Measurements from ENCODE around the gene FBXO22.
A peak's percentile ranks its signal among the peaks of the same experiment; 100 is the strongest.
"Not testable (repeated sequence)": the region's sequence is repeated elsewhere in the genome, so short reads cannot be mapped to it uniquely, and the experiment has no call there.

The FBXO22 gene

GRCh38 chr15:75903331-75904239, at the start of gene FBXO22:
TSS of gene FBXO22 (plus strand) at chr15:75903878. CDS start at chr15:75903964, 86 bp downstream.
- DNase-seq, result peak; percentile 93

- DNase-seq, result no peak
These were observed 45.8 kb upstream of the FBXO22 start for GRCh38 chr15:75857886-75858285.

- DNase-seq, result no peak
These were observed 41.8 kb upstream of the FBXO22 start for GRCh38 chr15:75861750-75862402.

GRCh38 chr15:75862796-75863195, 40.9 kb upstream of the FBXO22 start:
- no peak for DNase-seq

GRCh38 chr15:75864213-75865059, 39.2 kb upstream of the FBXO22 start:
- no peak for DNase-seq

GRCh38 chr15:75866045-75866444, 37.6 kb upstream of the FBXO22 start:
- not testable (repeated sequence) for DNase-seq

- DNase-seq, result no peak
These were observed 36.8 kb upstream of the FBXO22 start for GRCh38 chr15:75866916-75867315.

GRCh38 chr15:75867449-75867848, 36.2 kb upstream of the FBXO22 start:
- peak; percentile 67 for DNase-seq

- DNase-seq, result no peak
These were observed 35.7 kb upstream of the FBXO22 start for GRCh38 chr15:75868019-75868418.

GRCh38 chr15:75869446-75869845, 34.2 kb upstream of the FBXO22 start:
- DNase-seq, result no peak

GRCh38 chr15:75871589-75871988, 32.1 kb upstream of the FBXO22 start:
- not testable (repeated sequence) for DNase-seq

- no peak for DNase-seq
These were observed 31.2 kb upstream of the FBXO22 start for GRCh38 chr15:75872403-75872990.

GRCh38 chr15:75884041-75884440, 19.6 kb upstream of the FBXO22 start:
- no peak for DNase-seq

- no peak for DNase-seq
These were observed 16.5 kb upstream of the FBXO22 start for GRCh38 chr15:75887178-75887577.

GRCh38 chr15:75891895-75892294, 11.8 kb upstream of the FBXO22 start:
- peak; percentile 63 for DNase-seq

- no peak for DNase-seq
These were observed 7.9 kb upstream of the FBXO22 start for GRCh38 chr15:75895731-75896130.

- no peak for DNase-seq
These were observed 3.1 kb upstream of the FBXO22 start for GRCh38 chr15:75900577-75900976.

- no peak for DNase-seq
These were observed 1.5 kb upstream of the FBXO22 start for GRCh38 chr15:75902129-75902557.

- no peak for DNase-seq
These were observed 1.6 kb downstream of the FBXO22 start for GRCh38 chr15:75905231-75905630.

- DNase-seq, result not testable (repeated sequence)
These were observed 6.7 kb downstream of the FBXO22 start for GRCh38 chr15:75910355-75910754.

GRCh38 chr15:75916978-75917377, 13.3 kb downstream of the FBXO22 start:
- DNase-seq, result no peak

- no peak for DNase-seq
These were observed 14.5 kb downstream of the FBXO22 start for GRCh38 chr15:75918135-75918534.

- DNase-seq, result no peak
These were observed 16.4 kb downstream of the FBXO22 start for GRCh38 chr15:75920079-75920478.

Data from inflammatory macrophage treated with lipopolysaccharide for 4 hours (primary cell).